K562 (cell line): Measurements from ENCODE around the gene PTGES3. TPM values are rescaled to one million over a fixed set of nuclear protein-coding genes. Genes with fewer than 3 reads are reported as not detected.

ENCODE experiments used
- ATAC-seq: fragments of 200-7000 bp; cut with Tn5 transposase; 3 replicates; pipeline ENCODE4 v1.9.1; 2020; ENCODE audit warnings: moderate library complexity
- BruUV-seq: library from RNA; stranded (reverse); fragments of 400-500 nt; replicated peaks from 2 replicates; lab custom pipeline; 2021; lab: Mats Ljungman, UMichigan
- CTCF ChIA-PET: fragments of 300-600 bp; formaldehyde crosslinking; extraction: SDS; loops from one replicate; lab custom pipeline; 2021; ENCODE audit warnings: low intra/inter-chr PET ratio; lab: Yijun Ruan, JAX
- POLR2A ChIA-PET: fragments of 300-600, 350-650 bp; sonication (Branson Sonifier 250); formaldehyde crosslinking; extraction: SDS; loops from one replicate; lab custom pipeline; 2021; ENCODE audit warnings: antibody characterized with exemption, inconsistent platforms; lab: Yijun Ruan, JAX
- DNase-seq, 4 experiments: peaks; one replicate each; pipeline versions ENCODE4 v3.0.0 to v3.0.0-alpha.2; 2011 to 2018; ENCODE audit warnings: low spot score in 3 of 4, mixed read lengths in 3 of 4; ENCODE audit errors: extremely low read depth in 1 of 4
- FAIRE-seq: peaks from 2 replicates; lab custom pipeline; 2011; peaks lifted over from hg19 to GRCh38; lab: Jason Lieb, UNC
- H2AFZ ChIP-seq: 2 replicates; pipeline ENCODE4 v1.6.0; 2011; ENCODE audit warnings: low read depth, low read length, control low read depth, inconsistent platforms
- H3K27ac ChIP-seq: fragments of 200-600 bp; 3 replicates; pipeline ENCODE4 v1.8.0; 2011; ENCODE audit warnings: low read depth, mild to moderate bottlenecking, control low read depth, inconsistent platforms, low read length, moderate library complexity, mixed read lengths; ENCODE audit errors: extremely low read depth
- H3K27me3 ChIP-seq, 2 experiments: fragments of 300-600 bp in 1 of 2; 2 replicates in 1 of 2; 3 replicates in 1 of 2; pipeline versions ENCODE4 v1.6.0 to v1.8.0; 2011; ENCODE audit warnings: inconsistent platforms in 2 of 2, low read length in 2 of 2, mild to moderate bottlenecking in 1 of 2, mixed read lengths in 1 of 2, moderate library complexity in 1 of 2; ENCODE audit not compliant: control insufficient read depth in 2 of 2, insufficient read depth in 2 of 2
- H3K36me3 ChIP-seq: fragments of 300-600 bp; 3 replicates; pipeline ENCODE4 v1.8.0; 2011; ENCODE audit warnings: mild to moderate bottlenecking, low read length, inconsistent platforms; ENCODE audit not compliant: control insufficient read depth, insufficient read depth
- H3K4me1 ChIP-seq, 2 experiments: fragments of 200-600 bp in 1 of 2; replicated peaks in 1 of 2; 2 replicates in 1 of 2; 3 replicates in 1 of 2; pipeline versions ENCODE4 v1.5.1 to v1.8.0; 2011; ENCODE audit warnings: inconsistent platforms in 2 of 2, low read length in 2 of 2, mild to moderate bottlenecking in 1 of 2, mixed read lengths in 1 of 2, moderate library complexity in 1 of 2; ENCODE audit not compliant: control insufficient read depth in 2 of 2, insufficient read depth in 2 of 2
- H3K4me2 ChIP-seq: 2 replicates; pipeline ENCODE4 v1.6.1; 2011; ENCODE audit warnings: low read length, control low read depth, inconsistent platforms, mixed read lengths; ENCODE audit not compliant: insufficient read depth
- H3K4me3 ChIP-seq: fragments of 200-600 bp; sonication (generic), shearing (Covaris generic); 2 replicates; pipeline ENCODE4 v1.5.1; 2016; ENCODE audit warnings: control low read depth, inconsistent platforms
- H3K79me2 ChIP-seq: fragments of 200-600 bp; 3 replicates; pipeline ENCODE4 v1.8.0; 2011; ENCODE audit warnings: low read length, inconsistent platforms; ENCODE audit not compliant: control insufficient read depth, insufficient read depth
- H3K9ac ChIP-seq, 2 experiments: 2 replicates each; pipeline versions ENCODE4 v1.6.0 to v1.6.1; 2011; ENCODE audit warnings: low read depth in 2 of 2, low read length in 2 of 2, control low read depth in 1 of 2, inconsistent platforms in 1 of 2, mild to moderate bottlenecking in 1 of 2, mixed read lengths in 1 of 2; ENCODE audit not compliant: insufficient read depth in 1 of 2
- H3K9me1 ChIP-seq: one replicate; pipeline ENCODE4 v1.6.0; 2011; ENCODE audit warnings: inconsistent platforms, mild to moderate bottlenecking, low read length, moderate library complexity; ENCODE audit not compliant: control insufficient read depth, insufficient read depth
- H3K9me3 ChIP-seq: replicated peaks from 2 replicates; pipeline ENCODE4 v1.5.1; 2011; ENCODE audit warnings: low read depth, low read length, inconsistent platforms; ENCODE audit not compliant: control insufficient read depth, insufficient read depth
- H4K20me1 ChIP-seq: replicated peaks from 2 replicates; pipeline ENCODE4 v1.6.1; 2011; ENCODE audit warnings: low read length, inconsistent platforms, mixed read lengths; ENCODE audit not compliant: control insufficient read depth, insufficient read depth
- DNMT1 ChIP-seq: fragments of 450-650 bp; IDR thresholded peaks from 2 replicates; pipeline ENCODE4 v1.6.1; 2016; ENCODE audit warnings: antibody characterized with exemption, mild to moderate bottlenecking
- ETV1 ChIP-seq: fragments of 450-650 bp; conservative IDR thresholded peaks from 2 replicates; pipeline ENCODE4 v1.6.1; 2016; ENCODE audit warnings: missing genetic modification characterization, control low read depth, low read depth, missing compliant biosample characterization
- HDAC3 ChIP-seq: fragments of 450-650 bp; IDR thresholded peaks from 2 replicates; pipeline ENCODE4 v1.6.1; 2018; ENCODE audit warnings: borderline replicate concordance, mild to moderate bottlenecking, moderate library complexity; ENCODE audit not compliant: partially characterized antibody
- NBN ChIP-seq: fragments of 450-650 bp; IDR thresholded peaks from 2 replicates; pipeline ENCODE4 v1.6.1; 2016; ENCODE audit warnings: low read depth, mild to moderate bottlenecking
- PHTF2 ChIP-seq: fragments of 250-450 bp; sonication (Bioruptor Pico); IDR thresholded peaks from 2 replicates; pipeline ENCODE4 v1.5.0; 2021; ENCODE audit warnings: mild to moderate bottlenecking
- POLR3G ChIP-seq: IDR thresholded peaks from 2 replicates; pipeline ENCODE4 v1.6.1; 2011; ENCODE audit not compliant: insufficient read length, insufficient replicate concordance; ENCODE audit errors: extremely low read depth
- ZNF324 ChIP-seq: fragments of 250-450 bp; sonication (Bioruptor Pico); IDR thresholded peaks from 2 replicates; pipeline ENCODE4 v1.4.0; 2020; ENCODE audit warnings: mild to moderate bottlenecking
- ZNF644 ChIP-seq: fragments of 200-800 bp; sonication (Bioruptor generic); IDR thresholded peaks from 2 replicates; pipeline ENCODE4 v1.6.1; 2016; ENCODE audit warnings: low read depth, missing genetic modification characterization, missing compliant biosample characterization
- ZNF696 ChIP-seq: fragments of 250-450 bp; sonication (Bioruptor Pico); conservative IDR thresholded peaks from 2 replicates; pipeline ENCODE4 v1.4.0; 2020; ENCODE audit warnings: mild to moderate bottlenecking, moderate library complexity
- WGBS: fragments of 100-300 bp; shearing (Covaris generic); methylation state at CpG from one replicate; pipeline ENCODE4 v1.1.6; 2016; ENCODE audit warnings: low coverage, mixed read lengths; ENCODE audit not compliant: insufficient coverage; ENCODE audit errors: missing lambda C conversion rate; 5-methylcytosine and 5-hydroxymethylcytosine counted together
- in situ Hi-C: fragments of 300-500 bp; cut with MboI; formaldehyde crosslinking; loops from 4 replicates; pipeline ENCODE4 v1.15.0; 2018; ENCODE audit warnings: inconsistent platforms, mixed read lengths
- intact Hi-C: fragments of 100-400 bp; cut with micrococcal nuclease; formaldehyde crosslinking; loops from 2 replicates; pipeline ENCODE4 v1.14.2; 2022
- polyA plus RNA-seq, 8 experiments: library from polyadenylated mRNA; depleted of rRNA in 4 of 8; stranded (reverse) in 5 of 8; unstranded in 3 of 8; fragments of >200 nt; fragmentation: Nextera tagmentation in 2 of 8; fragmentation: Illumina TruSeq in 1 of 8; extraction: Ambion mirVana in 2 of 8; extraction: Trizol in 1 of 8; gene quantifications; 2 replicates each; pipeline versions ENCODE4 v1.2.1 to v1.2.3, GENCODE V29; 2011 to 2014; ENCODE audit warnings: inconsistent platforms in 1 of 8, missing spikeins in 1 of 8
- total RNA-seq, 7 experiments: library from RNA; depleted of rRNA in 6 of 7; stranded (reverse); fragments of >200 nt in 6 of 7; fragmentation: Illumina TruSeq in 2 of 7; extraction: Trizol in 2 of 7; gene quantifications; 2 replicates each; pipeline versions ENCODE4 v1.2.1 to v1.2.3, GENCODE V29; 2011 to 2021; ENCODE audit warnings: low replicate concordance in 1 of 7

The PTGES3 gene
- total and polyA plus RNA-seq, 9 of the 15 experiments (the other 6 are each of a cell fraction or from before 2014, with no cell fraction given) = 163 to 501 (median 213) TPM

- Histone ChIP-seq H3K9me1 (no peaks in the 10 kb centered on the region), H2AFZ (no peak overlapping the region), H3K4me3 (no peak overlapping the region), H3K4me2 (no peak overlapping the region), H3K9ac (no peak overlapping the region), H3K36me3 (no peaks in the 10 kb centered on the region; the same call in 2 of the 3 replicates), H3K79me2 (no peaks in the 10 kb centered on the region), H3K27me3 (no peaks in the 10 kb centered on the region), H3K4me1 (no peaks in the 10 kb centered on the region; a peak in 1 of 5 replicates), H3K27ac (no peak overlapping the region), H4K20me1 (no peaks in the 10 kb centered on the region), H3K9me3 (no peaks in the 10 kb centered on the region; the same call in none of the 2 replicates)
- CTCF ChIA-PET = no interaction called here
- intact Hi-C loops = no loop called here
- 69% methylated on average over 7 of the region's 7 CpGs for WGBS
- TF ChIP-seq ZNF644 (no peak), NBN (no peak), PHTF2 (CRISPR knock-in tag) (no peak), POLR3G (no peak), ZNF696 (CRISPR knock-in tag) (no peak), ETV1 (tag) (no peak), HDAC3 (no peak), ZNF324 (CRISPR knock-in tag) (no peak), DNMT1 (no peak)
- BruUV-seq = no TSS peak
- DNase-seq = no peak
- POLR2A ChIA-PET = interaction anchor here (1.1 to 1.7 kb wide), 5 partner anchors 8 to 30 kb away, joined by 3 to 6 read pairs (median 4); partner anchors contain the start of gene PTGES3
- FAIRE-seq = no peak
- ATAC-seq = no peak
- in situ Hi-C loops = no loop called here
These were observed 30.4 kb downstream of the PTGES3 start for GRCh38 chr12:56657416-56658379.
